ENCODE measurements around the gene PLCH2.
"Not testable (repeated sequence)": the region's sequence is repeated elsewhere in the genome, so short reads cannot be mapped to it uniquely, and the experiment has no call there.

DNA sequence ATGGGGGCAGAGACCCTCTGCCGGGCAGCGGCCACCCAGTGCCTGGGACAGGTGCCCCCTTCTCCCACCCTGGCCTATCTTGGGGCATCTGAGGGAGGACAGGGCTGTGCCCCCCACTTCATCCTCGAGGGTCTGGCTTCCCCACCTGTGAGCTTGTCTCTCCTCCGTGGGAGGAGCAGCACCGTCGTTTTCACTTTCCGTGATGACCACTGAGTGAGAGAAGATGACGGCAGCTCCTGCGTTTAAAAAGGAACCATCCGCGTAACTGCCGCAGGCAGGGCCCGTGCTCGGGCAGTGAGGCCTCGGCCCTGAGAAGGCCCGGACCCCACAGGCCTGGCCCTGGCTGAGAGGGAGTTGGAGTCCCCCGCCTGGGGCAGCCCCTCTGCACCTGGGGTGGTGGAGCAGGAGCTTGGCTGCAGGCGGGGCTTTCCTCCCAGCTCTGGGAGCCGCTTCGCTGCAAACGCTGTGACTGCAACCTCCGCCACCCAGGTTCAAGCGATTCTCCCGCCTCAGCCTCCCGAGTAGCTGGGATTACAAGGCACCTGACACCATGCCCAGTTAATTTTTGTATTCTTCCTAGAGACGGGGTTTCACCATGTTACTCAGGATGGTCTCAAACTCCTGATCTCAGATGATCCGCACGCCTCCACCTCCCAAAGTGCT is 73.4 kb downstream of the PLCH2 start:
- TF ChIP-seq, protein P1, sequence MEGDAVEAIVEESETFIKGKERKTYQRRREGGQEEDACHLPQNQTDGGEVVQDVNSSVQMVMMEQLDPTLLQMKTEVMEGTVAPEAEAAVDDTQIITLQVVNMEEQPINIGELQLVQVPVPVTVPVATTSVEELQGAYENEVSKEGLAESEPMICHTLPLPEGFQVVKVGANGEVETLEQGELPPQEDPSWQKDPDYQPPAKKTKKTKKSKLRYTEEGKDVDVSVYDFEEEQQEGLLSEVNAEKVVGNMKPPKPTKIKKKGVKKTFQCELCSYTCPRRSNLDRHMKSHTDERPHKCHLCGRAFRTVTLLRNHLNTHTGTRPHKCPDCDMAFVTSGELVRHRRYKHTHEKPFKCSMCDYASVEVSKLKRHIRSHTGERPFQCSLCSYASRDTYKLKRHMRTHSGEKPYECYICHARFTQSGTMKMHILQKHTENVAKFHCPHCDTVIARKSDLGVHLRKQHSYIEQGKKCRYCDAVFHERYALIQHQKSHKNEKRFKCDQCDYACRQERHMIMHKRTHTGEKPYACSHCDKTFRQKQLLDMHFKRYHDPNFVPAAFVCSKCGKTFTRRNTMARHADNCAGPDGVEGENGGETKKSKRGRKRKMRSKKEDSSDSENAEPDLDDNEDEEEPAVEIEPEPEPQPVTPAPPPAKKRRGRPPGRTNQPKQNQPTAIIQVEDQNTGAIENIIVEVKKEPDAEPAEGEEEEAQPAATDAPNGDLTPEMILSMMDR (IDR thresholded peaks at IDR 0.05), result not testable (repeated sequence)
- TF ChIP-seq EZH2 (IDR thresholded peaks at IDR 0.05; ENCODE audit: borderline replicate concordance, insufficient read depth, low read depth, low read length, poor library complexity, severe bottlenecking), result not testable (repeated sequence)

Measured in B cell (primary cell).